GM12864 (cell line): ENCODE data around the gene CNIH3.
"Not testable (repeated sequence)": the region's sequence is repeated elsewhere in the genome, so short reads cannot be mapped to it uniquely, and the experiment has no call there.

ENCODE experiments used
- DNase-seq: peaks from one replicate; pipeline ENCODE4 v3.0.0-alpha.2; 2011; ENCODE audit warnings: low read depth
- H3K4me3 ChIP-seq: 2 replicates; pipeline ENCODE4 v1.5.1; 2011; ENCODE audit warnings: mild to moderate bottlenecking, low read depth, low read length, control low read depth
- CTCF ChIP-seq: IDR thresholded peaks from 2 replicates; pipeline ENCODE4 v1.5.1; 2011; ENCODE audit warnings: low read depth, mild to moderate bottlenecking, moderate library complexity, low read length, control low read depth, inconsistent platforms; ENCODE audit errors: missing control alignments

CNIH3 gene

GRCh38 chr1:224615861-224616755, at the start of gene CNIH3:
CNIH3 (plus strand) TSS chr1:224616317; CDS start chr1:224617175, 858 bp downstream.
- H3K4me3 ChIP-seq = no peak within 1 kb of the TSS
- TF ChIP-seq CTCF = no peak
- no peak for DNase-seq

DNA sequence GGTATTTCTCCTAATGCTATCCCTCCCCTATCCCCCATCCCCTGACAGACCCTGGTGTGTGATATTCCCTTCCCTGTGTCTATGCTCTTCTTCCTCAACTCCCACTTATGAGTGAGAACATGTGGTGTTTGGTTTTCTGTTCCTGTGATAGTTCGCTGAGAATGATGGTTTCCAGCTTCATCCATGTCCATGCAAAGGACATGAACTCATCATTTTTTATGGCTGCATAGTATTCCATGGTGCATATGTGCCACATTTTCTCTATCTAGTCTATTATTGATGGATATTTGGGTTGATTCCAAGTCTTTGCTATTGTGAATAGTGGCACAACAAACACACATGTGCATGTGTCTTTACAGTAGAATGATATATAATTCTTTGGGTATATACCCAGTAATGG, 49.6 kb upstream of the CNIH3 start:
- not testable (repeated sequence) for H3K4me3 ChIP-seq, DNase-seq

DNA sequence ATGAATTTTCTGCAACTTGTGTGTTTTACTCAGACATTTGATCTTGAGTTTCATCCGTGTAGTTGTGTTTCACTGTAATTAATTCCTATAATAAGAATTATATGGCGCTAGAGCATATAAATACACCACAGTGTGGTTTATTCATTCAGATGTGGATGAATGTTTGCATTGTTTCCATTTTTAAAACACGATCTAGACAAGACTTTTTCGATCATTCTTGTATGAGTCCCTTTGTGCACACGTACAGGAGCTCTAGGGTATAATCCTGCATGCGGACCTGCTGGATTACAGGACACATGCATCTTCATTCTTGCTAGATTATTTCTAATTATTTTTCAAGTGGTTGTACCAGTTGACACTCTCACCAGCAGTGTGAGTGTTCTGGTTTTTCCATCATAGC, 46.8 kb upstream of the CNIH3 start:
- no peak overlapping the region for H3K4me3 ChIP-seq
- DNase-seq = no peak
- no peak for TF ChIP-seq CTCF

DNA sequence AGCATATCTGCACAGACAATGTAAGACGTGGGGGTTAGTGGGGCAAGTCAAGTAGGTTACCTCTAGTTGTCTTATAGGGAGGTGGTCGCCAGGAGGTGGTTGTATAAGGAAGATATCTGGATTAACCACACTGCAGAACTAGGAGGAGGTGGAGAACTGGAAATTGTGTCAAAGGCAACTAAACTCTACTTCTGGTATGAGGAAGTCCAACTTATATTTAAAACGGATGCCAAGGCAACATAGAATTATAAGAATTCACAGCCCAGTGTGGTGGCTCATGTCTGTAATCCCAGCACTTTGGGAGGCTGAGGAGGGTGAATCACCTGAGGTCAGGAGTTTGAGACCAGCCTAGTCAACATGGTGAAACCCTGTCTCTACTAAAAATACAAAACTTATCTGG, 44.1 kb upstream of the CNIH3 start:
- not testable (repeated sequence) for DNase-seq, H3K4me3 ChIP-seq

DNA sequence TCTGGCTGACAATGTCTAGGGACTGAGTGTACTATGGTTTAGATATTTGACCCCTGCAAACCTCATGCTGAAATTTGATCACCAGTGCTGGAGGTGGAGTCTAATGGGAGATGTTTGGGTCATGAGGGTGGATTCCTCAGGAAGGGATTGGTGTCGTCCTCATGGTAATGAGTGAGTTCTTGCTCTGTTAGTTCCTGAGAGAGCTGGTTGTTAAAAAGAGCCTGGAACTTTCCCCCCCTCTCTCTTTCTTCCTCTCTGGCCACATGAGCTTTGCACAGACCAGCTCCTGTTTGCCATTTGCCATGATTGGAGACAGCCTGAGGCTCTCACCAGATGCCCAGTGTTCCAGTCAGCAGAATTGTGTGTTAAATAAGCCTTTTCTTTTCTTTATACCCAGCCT, 36.6 kb upstream of the CNIH3 start:
- H3K4me3 ChIP-seq = no peak overlapping the region
- no peak for TF ChIP-seq CTCF
- no peak for DNase-seq

DNA sequence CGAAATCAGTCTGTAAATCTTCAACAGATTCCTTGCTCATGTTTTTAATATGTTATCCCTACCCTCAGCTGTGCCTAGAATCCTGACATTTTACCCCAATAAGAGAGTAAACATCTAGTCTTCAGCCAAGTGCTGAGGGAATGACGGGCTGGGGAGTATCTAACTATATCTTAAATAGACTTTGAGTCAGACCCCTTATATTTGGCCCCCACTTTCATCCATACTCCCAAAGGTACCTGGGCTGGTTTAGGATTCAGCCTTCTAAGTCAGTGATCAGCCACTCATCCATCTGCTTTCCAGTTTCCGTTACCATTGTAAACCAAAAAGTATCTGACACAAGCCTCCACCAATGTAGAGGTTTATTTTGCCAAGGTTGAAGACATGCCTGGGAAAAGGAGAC, 36.1 kb upstream of the CNIH3 start:
- no peak overlapping the region for H3K4me3 ChIP-seq
- no peak for DNase-seq
- no peak for TF ChIP-seq CTCF

GRCh38 chr1:224582041-224582440, 34.1 kb upstream of the CNIH3 start:
- no peak for DNase-seq
- no peak overlapping the region for H3K4me3 ChIP-seq
- no peak for TF ChIP-seq CTCF

DNA sequence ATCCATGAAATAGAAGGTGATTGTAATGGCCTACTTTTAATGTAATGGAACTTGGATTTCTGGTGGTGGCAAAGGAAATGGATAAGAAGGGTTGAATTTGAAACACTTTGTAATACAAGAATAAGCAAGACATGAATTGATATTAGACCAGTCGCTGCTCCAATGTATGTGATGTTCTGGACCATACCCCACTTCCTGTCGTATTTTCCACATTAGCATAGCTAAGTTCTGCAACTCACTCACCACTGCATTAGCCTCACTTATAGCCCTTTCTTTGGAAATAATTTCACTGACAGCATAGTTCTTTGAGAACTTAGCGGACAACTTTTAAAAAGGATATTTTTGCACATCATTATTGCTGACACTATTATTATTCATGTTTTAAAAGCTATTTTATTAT, 32.3 kb upstream of the CNIH3 start:
- no peak for DNase-seq
- TF ChIP-seq CTCF = no peak
- H3K4me3 ChIP-seq = no peak overlapping the region
